Body of pancreas (tissue), 4 donors: Measurements from ENCODE around the gene PPP6R3.

Experiments used
- CTCF ChIP-seq, 7 experiments: fragments of 450-650 bp in 4 of 7; fragments of 200-600 bp in 3 of 7; sonication (generic) in 3 of 7; IDR thresholded peaks; one replicate each; pipeline ENCODE4 v1.5.1; 2016 to 2019; ENCODE audit warnings: antibody characterized with exemption in 7 of 7
- POLR2A ChIP-seq, 3 donors: fragments of 450-650 bp; IDR thresholded peaks; one replicate each; pipeline ENCODE4 v1.6.1; 2016; ENCODE audit warnings: antibody characterized with exemption in 3 of 3, mild to moderate bottlenecking in 2 of 3

- TF ChIP-seq CTCF (IDR thresholded peaks at IDR 0.05) (no peak), POLR2A (IDR thresholded peaks at IDR 0.05) (no peak)
These were observed 46.4 kb downstream of the PPP6R3 start for GRCh38 chr11:68506908-68507307.
